GM18868 (cell line): ENCODE data around the gene ROBO1.
"Not testable (repeated sequence)": the region's sequence is repeated elsewhere in the genome, so short reads cannot be mapped to it uniquely, and the experiment has no call there.

Source experiments
- ATAC-seq: cut with Tn5 transposase; IDR thresholded peaks from one replicate; pipeline ENCODE4 v1.9.1; 2021; ENCODE audit warnings: mild to moderate bottlenecking, moderate library complexity; ENCODE audit not compliant: unreplicated experiment

Gene ROBO1

GRCh38 chr3:79326642-79327041, 441.2 kb downstream of the ROBO1 start:
- ATAC-seq, result no peak

- not testable (repeated sequence) for ATAC-seq
Observed at GRCh38 chr3:79325833-79326383, 441.9 kb downstream of the ROBO1 start.

GRCh38 chr3:79317551-79318518, 450.0 kb downstream of the ROBO1 start:
- ATAC-seq, result no peak

DNA sequence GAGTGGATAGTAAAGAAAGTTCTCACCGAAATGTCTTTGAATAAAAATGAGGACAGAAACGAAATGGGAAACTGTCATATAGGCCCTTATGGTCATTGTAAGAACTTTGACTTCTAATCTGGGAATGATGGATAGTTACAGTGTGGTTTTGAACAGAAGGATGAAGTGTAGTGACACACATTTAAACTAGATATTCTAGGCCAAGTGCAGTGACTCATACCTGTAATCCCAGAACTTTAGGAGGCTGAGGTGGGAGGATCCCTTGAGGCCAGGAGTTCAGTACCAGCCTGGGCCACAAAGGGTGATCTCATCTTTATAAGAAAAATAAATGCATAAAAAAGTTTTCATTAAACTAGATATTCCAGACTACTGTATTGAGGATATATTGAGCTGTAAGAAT, 452.8 kb downstream of the ROBO1 start:
- ATAC-seq, result no peak

- no peak for ATAC-seq
Observed at GRCh38 chr3:79314544-79314943, 453.3 kb downstream of the ROBO1 start.

DNA sequence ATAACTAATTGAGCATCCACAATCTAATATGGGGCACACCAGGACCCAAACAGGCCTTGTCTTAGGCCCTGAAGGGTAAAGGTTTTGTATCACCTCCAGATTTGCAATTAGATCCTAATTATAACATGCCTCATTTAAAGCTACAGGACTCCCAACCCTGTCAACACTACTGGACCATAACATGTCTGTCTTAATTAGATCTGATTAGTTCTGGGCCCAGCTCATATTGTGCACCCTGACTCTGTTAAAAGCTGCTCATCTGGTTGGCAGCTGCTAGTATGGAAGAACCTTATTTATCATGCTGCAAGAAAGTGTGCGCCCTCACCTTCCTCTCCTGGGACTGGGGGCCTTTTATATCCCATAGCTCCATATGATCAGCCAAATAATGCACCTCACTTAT, 457.8 kb downstream of the ROBO1 start:
- no peak for ATAC-seq

- ATAC-seq, result no peak
Observed at GRCh38 chr3:79306934-79307570, 460.7 kb downstream of the ROBO1 start.

DNA sequence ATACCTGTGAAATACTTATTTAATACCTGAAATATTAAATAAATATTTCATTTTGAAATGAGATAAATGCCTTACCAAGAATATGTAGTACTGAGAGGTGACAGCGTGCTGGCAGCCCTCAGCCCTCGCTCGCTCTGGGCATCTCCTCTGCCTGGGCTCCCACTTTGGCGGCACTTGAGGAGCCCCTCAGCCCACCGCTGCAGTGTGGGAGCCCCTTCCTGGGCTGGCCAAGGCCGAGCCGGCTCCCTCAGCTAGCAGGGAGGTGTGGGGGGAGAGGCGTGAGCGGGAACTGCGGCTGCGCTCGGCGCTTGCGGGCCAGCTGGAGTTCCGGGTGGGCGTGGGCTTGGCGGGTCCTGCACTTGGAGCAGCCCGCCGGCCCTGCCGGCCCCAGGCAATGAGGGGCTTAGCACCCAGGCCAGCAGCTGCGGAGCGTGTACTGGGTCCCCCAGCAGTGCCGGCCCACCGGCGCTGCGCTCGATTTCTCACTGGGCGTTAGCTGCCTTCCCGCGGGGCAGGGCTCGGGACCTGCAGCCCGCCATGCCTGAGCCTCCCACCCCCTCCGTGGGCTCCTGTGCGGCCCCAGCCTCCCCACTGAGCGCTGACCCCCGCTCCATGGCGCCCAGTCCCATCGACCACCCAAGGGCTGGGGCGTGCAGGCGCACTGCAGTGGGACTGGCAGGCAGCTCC, 467.7 kb downstream of the ROBO1 start:
- not testable (repeated sequence) for ATAC-seq

GRCh38 chr3:79297245-79297960, 470.4 kb downstream of the ROBO1 start:
- ATAC-seq, result peak; percentile 80

DNA sequence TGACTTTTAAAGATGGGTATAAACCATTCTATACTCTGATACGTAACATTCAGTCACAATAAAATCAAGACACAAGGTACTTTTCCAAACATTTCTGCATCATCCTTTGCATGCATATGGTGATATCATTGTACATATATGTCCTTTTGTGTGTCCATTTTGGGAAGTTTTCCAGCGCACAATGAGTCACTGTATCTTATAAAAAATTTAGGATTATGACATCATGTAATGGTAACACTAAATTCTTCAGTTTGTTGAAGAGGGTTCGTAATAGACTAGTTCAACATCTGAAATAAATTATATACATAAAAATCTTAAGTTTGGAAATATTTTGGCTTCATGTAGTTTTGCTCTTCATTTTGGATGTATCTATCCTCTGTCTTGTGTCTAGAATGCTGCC, 480.9 kb downstream of the ROBO1 start:
- ATAC-seq, result no peak

DNA sequence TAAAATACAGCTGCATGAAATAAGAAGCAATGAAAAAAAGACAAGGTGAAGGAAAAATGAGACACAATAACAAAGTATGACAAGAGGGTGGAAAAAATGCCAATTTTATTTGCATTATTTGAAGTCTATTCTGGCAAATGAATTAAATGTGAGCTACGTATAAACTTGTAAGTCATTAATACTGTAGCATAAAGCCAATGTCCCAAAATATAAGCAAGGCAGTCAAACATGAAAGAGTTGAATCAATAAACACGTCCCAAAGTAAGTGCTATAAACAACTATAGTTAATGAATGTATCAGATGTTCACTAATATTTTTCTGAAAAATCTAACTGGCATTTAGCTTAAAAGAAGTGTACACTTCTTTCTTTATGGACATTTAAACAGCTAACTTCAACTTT, 481.9 kb downstream of the ROBO1 start:
- no peak for ATAC-seq

DNA sequence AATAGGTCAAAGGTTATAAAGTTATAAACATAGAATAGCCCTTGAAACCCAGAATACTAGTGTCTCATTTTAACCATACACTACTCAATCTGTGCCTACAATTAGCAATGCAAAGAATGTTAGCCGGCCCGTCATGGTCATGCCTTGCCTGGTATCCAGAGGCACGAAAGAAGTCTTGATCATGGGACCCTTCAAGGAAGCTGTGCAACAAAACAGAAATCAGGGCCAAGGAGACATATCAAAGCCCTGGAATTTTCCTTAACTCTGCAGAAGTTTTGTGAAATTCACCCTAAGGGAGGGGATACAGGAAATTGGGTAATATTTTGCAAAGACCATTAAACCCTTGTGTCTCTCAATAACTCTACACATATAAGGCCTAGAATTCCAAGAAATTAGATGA, 482.4 kb downstream of the ROBO1 start:
- ATAC-seq, result peak; percentile 31

DNA sequence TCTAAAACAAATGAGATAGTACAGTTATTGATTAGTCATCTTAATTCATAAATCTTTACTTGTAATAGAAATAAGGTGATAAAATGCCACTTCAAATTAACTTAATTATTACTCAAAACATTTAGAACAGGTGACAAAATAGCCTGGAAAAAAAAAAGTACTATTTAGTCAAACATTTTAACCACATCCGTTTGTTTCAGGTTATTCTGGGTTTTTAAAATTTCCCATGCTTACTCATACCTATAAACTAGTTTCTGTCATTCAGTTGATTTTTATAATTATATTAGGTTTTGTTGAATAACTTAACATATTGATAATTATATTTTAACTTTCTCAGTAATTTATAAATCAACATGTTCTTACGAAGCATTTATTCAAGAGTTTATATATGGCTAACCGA, 483.0 kb downstream of the ROBO1 start:
- peak; percentile 59 for ATAC-seq

DNA sequence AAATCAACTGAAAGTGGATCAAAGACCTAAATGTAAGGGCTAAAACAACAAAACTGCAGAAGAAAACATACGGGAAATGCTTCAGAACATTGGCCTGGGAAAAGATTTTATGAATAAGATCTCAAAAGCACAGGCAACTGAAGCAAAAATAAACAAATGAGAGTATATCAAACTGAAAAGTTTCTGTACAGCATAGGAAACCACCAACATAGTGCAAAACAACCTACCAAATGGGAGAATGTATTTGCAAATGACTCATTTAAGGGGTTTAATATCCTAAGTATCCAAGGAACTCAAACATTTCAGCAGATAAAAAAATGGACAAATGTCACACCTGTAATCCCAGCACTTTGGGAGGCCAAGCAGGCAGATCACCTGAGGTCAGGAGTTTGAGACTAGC, 489.1 kb downstream of the ROBO1 start:
- no peak for ATAC-seq

- ATAC-seq, result peak; percentile 75
Observed at GRCh38 chr3:79268422-79268821, 499.4 kb downstream of the ROBO1 start.

GRCh38 chr3:79264892-79265291, 502.9 kb downstream of the ROBO1 start:
- no peak for ATAC-seq

- ATAC-seq, result no peak
Observed at GRCh38 chr3:79263423-79263822, 504.4 kb downstream of the ROBO1 start.

- no peak for ATAC-seq
Observed at GRCh38 chr3:79258479-79258878, 509.3 kb downstream of the ROBO1 start.

- no peak for ATAC-seq
Observed at GRCh38 chr3:79257791-79258190, 510.0 kb downstream of the ROBO1 start.

DNA sequence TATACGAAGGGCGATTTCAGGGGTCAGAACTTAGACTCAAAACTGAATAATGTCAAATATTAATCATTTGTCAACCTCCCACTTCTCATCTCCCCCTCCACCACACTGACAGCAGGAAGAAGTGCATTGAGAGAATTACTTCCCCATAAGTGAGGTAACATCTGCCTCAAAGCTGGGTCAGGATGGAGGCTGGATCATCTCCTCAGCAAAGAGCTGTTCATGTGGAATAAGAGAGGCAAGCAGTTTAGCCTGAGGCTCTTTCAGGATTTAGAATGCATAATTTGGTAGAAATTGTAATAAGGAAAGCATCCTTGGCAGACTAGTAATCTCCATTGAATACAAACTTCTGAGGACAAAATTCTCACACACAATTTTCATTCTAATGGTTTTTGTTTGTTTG, 512.1 kb downstream of the ROBO1 start:
- no peak for ATAC-seq

GRCh38 chr3:79255292-79255691, 512.5 kb downstream of the ROBO1 start:
- no peak for ATAC-seq
